IMR-90 (cell line): ENCODE results near the gene ABHD12B. TPM values are rescaled to one million over a fixed set of nuclear protein-coding genes. Genes with fewer than 3 reads are reported as not detected.
A peak's percentile ranks its signal among the peaks of the same experiment; 100 is the strongest.

ENCODE experiments used
- ATAC-seq: fragments of 200-7000 bp; cut with Tn5 transposase; 2 replicates; pipeline ENCODE4 v1.9.1; 2020; ENCODE audit warnings: low read depth, mild to moderate bottlenecking, moderate library complexity
- BruUV-seq: library from RNA; stranded (reverse); fragments of 400-500 nt; replicated peaks from 2 replicates; lab custom pipeline; 2021; lab: Mats Ljungman, UMichigan
- CTCF ChIA-PET: fragments of 300-600 bp; formaldehyde crosslinking; extraction: SDS; loops from one replicate; lab custom pipeline; 2021; ENCODE audit warnings: antibody characterized with exemption; lab: Yijun Ruan, JAX
- POLR2A ChIA-PET: fragments of 300-600 bp; sonication (Branson Sonifier 250); formaldehyde crosslinking; loops from one replicate; lab custom pipeline; 2022; ENCODE audit warnings: antibody characterized with exemption; ENCODE audit not compliant: unreplicated experiment; lab: Charles Lee
- DNase-seq: peaks from one replicate; pipeline ENCODE4 v3.0.0; 2013
- H2AFZ ChIP-seq: replicated peaks from 2 replicates; pipeline ENCODE3; 2013; ENCODE audit warnings: low read length, mild to moderate bottlenecking; ENCODE audit not compliant: poor library complexity
- H2AK5ac ChIP-seq: 2 replicates; pipeline ENCODE4 v1.6.1; 2013; ENCODE audit warnings: low read depth, low read length, inconsistent platforms
- H2AK9ac ChIP-seq: replicated peaks from 2 replicates; pipeline ENCODE3; 2013; ENCODE audit warnings: mild to moderate bottlenecking, low read depth, low read length, moderate library complexity; ENCODE audit not compliant: poor library complexity
- H2BK120ac ChIP-seq: 2 replicates; pipeline ENCODE4 v1.6.1; 2013; ENCODE audit warnings: low read depth, low read length, inconsistent platforms
- H2BK15ac ChIP-seq: 3 replicates; pipeline ENCODE4 v1.6.1; 2013; ENCODE audit warnings: low read depth, low read length, inconsistent platforms
- H2BK20ac ChIP-seq: 2 replicates; pipeline ENCODE4 v1.6.1; 2013; ENCODE audit warnings: low read depth, mild to moderate bottlenecking, inconsistent platforms, low read length, moderate library complexity
- H2BK5ac ChIP-seq: 2 replicates; pipeline ENCODE4 v1.6.1; 2013; ENCODE audit warnings: mild to moderate bottlenecking, low read depth, low read length, inconsistent platforms; ENCODE audit not compliant: poor library complexity, severe bottlenecking
- H3K14ac ChIP-seq: replicated peaks from 2 replicates; pipeline ENCODE4 v1.6.1; 2013; ENCODE audit warnings: low read depth, low read length, inconsistent platforms
- H3K18ac ChIP-seq: 2 replicates; pipeline ENCODE4 v1.6.1; 2013; ENCODE audit warnings: low read depth, low read length, control low read depth
- H3K23ac ChIP-seq: 2 replicates; pipeline ENCODE4 v1.6.1; 2013; ENCODE audit warnings: low read depth, low read length, inconsistent platforms
- H3K27ac ChIP-seq: 2 replicates; pipeline ENCODE4 v1.5.1; 2013; ENCODE audit warnings: mild to moderate bottlenecking, control low read depth, low read length; ENCODE audit not compliant: insufficient read depth
- H3K27me3 ChIP-seq: 2 replicates; pipeline ENCODE4 v1.6.1; 2013; ENCODE audit warnings: low read length; ENCODE audit not compliant: control insufficient read depth, insufficient read depth
- H3K36me3 ChIP-seq: 2 replicates; pipeline ENCODE4 v1.6.1; 2013; ENCODE audit warnings: low read length, mixed read lengths; ENCODE audit not compliant: control insufficient read depth, insufficient read depth
- H3K4ac ChIP-seq: 2 replicates; pipeline ENCODE4 v1.6.1; 2013; ENCODE audit warnings: low read depth, low read length, inconsistent platforms
- H3K4me1 ChIP-seq: 2 replicates; pipeline ENCODE4 v1.6.1; 2013; ENCODE audit warnings: low read length, mixed read lengths; ENCODE audit not compliant: control insufficient read depth, insufficient read depth
- H3K4me2 ChIP-seq: 2 replicates; pipeline ENCODE4 v1.6.1; 2013; ENCODE audit warnings: low read depth, mild to moderate bottlenecking, control low read depth, low read length, moderate library complexity
- H3K4me3 ChIP-seq: 2 replicates; pipeline ENCODE4 v1.5.1; 2013; ENCODE audit warnings: low read depth, mild to moderate bottlenecking, control low read depth, low read length, moderate library complexity; ENCODE audit not compliant: insufficient read depth
- H3K56ac ChIP-seq: 2 replicates; pipeline ENCODE4 v1.6.1; 2013; ENCODE audit warnings: low read length, inconsistent platforms; ENCODE audit not compliant: insufficient read depth; ENCODE audit errors: extremely low read depth
- H3K79me1 ChIP-seq, 2 experiments: 2 replicates each; pipeline ENCODE4 v1.6.1; 2013; ENCODE audit warnings: low read length in 2 of 2, inconsistent platforms in 1 of 2, low read depth in 1 of 2
- H3K9ac ChIP-seq: 2 replicates; pipeline ENCODE4 v1.6.1; 2013; ENCODE audit warnings: low read depth, low read length, control low read depth
- H3K9me1 ChIP-seq: 2 replicates; pipeline ENCODE4 v1.6.1; 2013; ENCODE audit warnings: low read length, inconsistent platforms; ENCODE audit not compliant: insufficient read depth
- H3K9me3 ChIP-seq: 2 replicates; pipeline ENCODE4 v1.6.1; 2013; ENCODE audit warnings: low read length; ENCODE audit not compliant: control insufficient read depth, insufficient read depth
- H4K20me1 ChIP-seq: 2 replicates; pipeline ENCODE4 v1.6.1; 2013; ENCODE audit warnings: low read length, inconsistent platforms; ENCODE audit not compliant: insufficient read depth
- H4K5ac ChIP-seq: 2 replicates; pipeline ENCODE4 v1.6.1; 2013; ENCODE audit warnings: mild to moderate bottlenecking, low read depth, low read length, control low read depth
- H4K8ac ChIP-seq, 2 experiments: 2 replicates each; pipeline ENCODE4 v1.6.1; 2013; ENCODE audit warnings: low read depth in 2 of 2, low read length in 2 of 2, control low read depth in 1 of 2, inconsistent platforms in 1 of 2
- H4K91ac ChIP-seq: 2 replicates; pipeline ENCODE4 v1.6.1; 2013; ENCODE audit warnings: low read depth, low read length, inconsistent platforms; ENCODE audit not compliant: insufficient read depth
- BHLHE40 ChIP-seq: fragments of 150-350 bp; IDR thresholded peaks from 2 replicates; pipeline ENCODE4 v1.6.1; 2016; ENCODE audit warnings: mild to moderate bottlenecking, low read depth, low read length
- CEBPB ChIP-seq: IDR thresholded peaks from 2 replicates; pipeline ENCODE4 v1.6.1; 2012; ENCODE audit warnings: low read depth, low read length, improper control_type of control experiment
- CHD1 ChIP-seq: IDR thresholded peaks from 2 replicates; pipeline ENCODE4 v1.6.1; 2012; ENCODE audit warnings: low read depth, low read length, improper control_type of control experiment
- CTCF ChIP-seq: conservative IDR thresholded peaks from 2 replicates; pipeline ENCODE4 v1.5.1; 2012; ENCODE audit warnings: mild to moderate bottlenecking, low read depth, low read length, improper control_type of control experiment
- ELK1 ChIP-seq: fragments of 150-350 bp; IDR thresholded peaks from 2 replicates; pipeline ENCODE4 v1.6.1; 2016; ENCODE audit warnings: low read depth, mild to moderate bottlenecking, low read length, moderate library complexity, borderline replicate concordance
- FOS ChIP-seq: fragments of 150-350 bp; IDR thresholded peaks from 2 replicates; pipeline ENCODE4 v1.6.1; 2016; ENCODE audit warnings: low read depth, low read length
- MAFK ChIP-seq: IDR thresholded peaks from 2 replicates; pipeline ENCODE4 v1.6.1; 2012; ENCODE audit warnings: low read depth, low read length, improper control_type of control experiment
- MAZ ChIP-seq: IDR thresholded peaks from 2 replicates; pipeline ENCODE4 v1.6.1; 2012; ENCODE audit warnings: low read depth, mild to moderate bottlenecking, low read length, improper control_type of control experiment, moderate library complexity, borderline replicate concordance
- MXI1 ChIP-seq: IDR thresholded peaks from 2 replicates; pipeline ENCODE4 v1.6.1; 2012; ENCODE audit warnings: low read depth, mild to moderate bottlenecking, low read length, moderate library complexity, borderline replicate concordance
- NFE2L2 ChIP-seq: fragments of 150-350 bp; IDR thresholded peaks from 2 replicates; pipeline ENCODE4 v1.6.1; 2016; ENCODE audit warnings: low read depth, mild to moderate bottlenecking, low read length
- POLR2A ChIP-seq: IDR thresholded peaks from 2 replicates; pipeline ENCODE4 v1.6.1; 2012; ENCODE audit warnings: mild to moderate bottlenecking, low read depth, low read length
- RAD21 ChIP-seq: IDR thresholded peaks from 2 replicates; pipeline ENCODE4 v1.6.1; 2012; ENCODE audit warnings: low read length, improper control_type of control experiment
- RCOR1 ChIP-seq: IDR thresholded peaks from 2 replicates; pipeline ENCODE4 v1.6.1; 2012; ENCODE audit warnings: mild to moderate bottlenecking, low read length, improper control_type of control experiment; ENCODE audit not compliant: insufficient replicate concordance
- RFX5 ChIP-seq: IDR thresholded peaks from 2 replicates; pipeline ENCODE4 v1.8.0; 2012; ENCODE audit warnings: low read depth, mild to moderate bottlenecking, low read length, moderate library complexity
- SMC3 ChIP-seq: fragments of 150-350 bp; IDR thresholded peaks from 2 replicates; pipeline ENCODE4 v1.6.1; 2016; ENCODE audit warnings: low read depth, mild to moderate bottlenecking, antibody characterized with exemption, low read length, moderate library complexity
- USF2 ChIP-seq: fragments of 150-350 bp; IDR thresholded peaks from 2 replicates; pipeline ENCODE4 v1.6.1; 2017; ENCODE audit warnings: mild to moderate bottlenecking, antibody characterized with exemption, low read length, low read depth
- WGBS, 2 experiments: methylation state at CpG; one replicate each; pipeline versions ENCODE4 v1.1.5 to v1.1.7; 2013; ENCODE audit warnings: missing lambda C conversion rate in 2 of 2; ENCODE audit not compliant: insufficient read length in 1 of 2; ENCODE audit errors: extremely low coverage in 2 of 2; 5-methylcytosine and 5-hydroxymethylcytosine counted together
- dilution Hi-C: fragments of 300-500 bp; cut with HindIII; formaldehyde crosslinking; loops from one replicate; pipeline ENCODE4 v1.14.3; 2018; ENCODE audit warnings: low sequenced_read_pairs; ENCODE audit not compliant: unreplicated experiment
- in situ Hi-C: fragments of 300-500 bp; cut with MboI; formaldehyde crosslinking; loops from 3 replicates; pipeline ENCODE4 v1.14.3; 2019; ENCODE audit warnings: low sequenced_read_pairs, inconsistent platforms, mixed read lengths
- intact Hi-C: fragments of 100-400 bp; cut with micrococcal nuclease; formaldehyde crosslinking; loops from 2 replicates; pipeline ENCODE4 v1.10.0; 2022
- polyA plus RNA-seq, 3 experiments: library from polyadenylated mRNA; depleted of rRNA; stranded (reverse); fragments of >200 nt; gene quantifications; 2 replicates each; pipeline ENCODE4 v1.2.3, GENCODE V29; 2012; ENCODE audit warnings: low replicate concordance in 1 of 3
- total RNA-seq: library from RNA; depleted of rRNA; stranded (reverse); fragments of >200 nt; gene quantifications from 2 replicates; pipeline ENCODE4 v1.2.3, GENCODE V29; 2012

ABHD12B gene
- total and polyA plus RNA-seq, 2 of the 4 experiments (the other 2 are of a cell fraction) = 0.18 TPM; not detected in 1

- Histone ChIP-seq H2BK120ac (no peak overlapping the region), H3K4me1 (peaks cover 2% of the 10 kb centered on the region), H3K27me3 (peaks cover 12% of the 10 kb centered on the region), H4K91ac (no peak overlapping the region), H3K79me1 (no peaks in the 10 kb centered on the region), H3K14ac (no peak overlapping the region), H3K18ac (no peak overlapping the region), H3K9me1 (peaks cover 2% of the 10 kb centered on the region; the same call in 1 of the 2 replicates), H4K5ac (no peak overlapping the region), H3K23ac (peak overlapping the region; percentile 32; the same call in 1 of the 2 replicates), H3K9ac (no peak overlapping the region), H4K20me1 (no peaks in the 10 kb centered on the region), H3K4me3 (no peak overlapping the region), H2AK5ac (no peak overlapping the region), H3K4me2 (no peak overlapping the region), H3K4ac (no peak overlapping the region), H2AK9ac (peak overlapping the region; percentile 33), H2BK5ac (no peak overlapping the region), H3K36me3 (no peaks in the 10 kb centered on the region), H4K8ac (no peak overlapping the region), H3K56ac (no peak overlapping the region), H2AFZ (no peak overlapping the region), H2BK15ac (no peak overlapping the region), H3K9me3 (no peaks in the 10 kb centered on the region), H2BK20ac (no peak overlapping the region), H3K27ac (no peak overlapping the region)
- ChIA-PET POLR2A (no interaction called here), CTCF (no interaction called here)
- BruUV-seq = no TSS peak
- intact Hi-C loops = no loop called here
- dilution Hi-C loops = no loop called here
- no peak for TF ChIP-seq BHLHE40
- no peak for TF ChIP-seq CTCF
- no peak for TF ChIP-seq CEBPB
- TF ChIP-seq CHD1 = no peak
- TF ChIP-seq USF2 = no peak
- no peak for TF ChIP-seq ELK1
- no peak for TF ChIP-seq NFE2L2
- TF ChIP-seq RFX5 = no peak
- no peak for TF ChIP-seq RAD21
- no peak for TF ChIP-seq MXI1
- no peak for TF ChIP-seq RCOR1
- TF ChIP-seq SMC3 = no peak
- no peak for TF ChIP-seq MAFK
- no peak for TF ChIP-seq MAZ
- TF ChIP-seq FOS = no peak
- TF ChIP-seq POLR2A = no peak
- DNase-seq (no peak), ATAC-seq (no peak)
- no CpG with 5 or more reads among the region's 5 CpGs for WGBS, 2 experiments
- in situ Hi-C loops = no loop called here
Observed at GRCh38 chr14:50871228-50871627, 625 bp upstream of the ABHD12B start.
